Measurements from ENCODE around the gene KRT80. TPM values are rescaled to one million over a fixed set of nuclear protein-coding genes. Genes with fewer than 3 reads are reported as not detected.
A peak's percentile ranks its signal among the peaks of the same experiment; 100 is the strongest.

Gene KRT80
- total and polyA plus RNA-seq, 2 experiments from 2014 or later = not detected

GRCh38 chr12:52206304-52207040, 14.7 kb upstream of the KRT80 start:
- DNase-seq (ENCODE audit: low spot score) = no peak
- no peaks in the 10 kb centered on the region for H3K36me3 Mint-ChIP-seq (ENCODE audit: low read depth)
- peak overlapping the region; percentile 36; the same call in 1 of the 2 replicates for H3K27ac Mint-ChIP-seq

More at GRCh38 chr12:52206304-52207040, 14.7 kb upstream of the KRT80 start:
- Histone ChIP-seq H4K20me1 (replicated peaks; ENCODE audit: insufficient read depth) (no peaks in the 10 kb centered on the region), H3F3A (replicated peaks; ENCODE audit: low read depth) (no peaks in the 10 kb centered on the region), H3K27ac (ENCODE audit: low read depth) (no peak overlapping the region), H3K4me1 (ENCODE audit: insufficient read depth) (peaks cover 5% of the 10 kb centered on the region), H3K4me3 (no peak overlapping the region), H2AFZ (no peak overlapping the region), H3K36me3 (ENCODE audit: insufficient read depth) (no peaks in the 10 kb centered on the region), H3K9me2 (ENCODE audit: insufficient read depth) (no peaks in the 10 kb centered on the region), H3K4me2 (no peak overlapping the region), H3K27me3 (ENCODE audit: insufficient read depth) (no peaks in the 10 kb centered on the region), H3K79me2 (replicated peaks; ENCODE audit: insufficient read depth) (no peaks in the 10 kb centered on the region)
- no peaks in the 10 kb centered on the region; the same call in 2 of the 3 replicates for H3K9me3 Mint-ChIP-seq
- TF ChIP-seq STAT1 (IDR thresholded peaks at IDR 0.05; ENCODE audit: unreplicated experiment) (no peak), ZNF462 (CRISPR knock-in tag; IDR thresholded peaks at IDR 0.05) (no peak)
- ATAC-seq = no peak
- H3K27me3 Mint-ChIP-seq (ENCODE audit: insufficient read depth, low read depth, poor library complexity) = peaks cover 2% of the 10 kb centered on the region
- peaks cover 18% of the 10 kb centered on the region for H3K4me1 Mint-ChIP-seq
- no peak overlapping the region for H3K4me3 Mint-ChIP-seq

Measured in GM23338 (cell line).